ENCODE data around the gene FUT4. TPM values are rescaled to one million over a fixed set of nuclear protein-coding genes. Genes with fewer than 3 reads are reported as not detected.
"Not testable (repeated sequence)": the region's sequence is repeated elsewhere in the genome, so short reads cannot be mapped to it uniquely, and the experiment has no call there.

Gene FUT4
- total and polyA plus RNA-seq, 10 of the 15 experiments (the other 5 are each of a cell fraction or from before 2014, with no cell fraction given) = 0.68 to 9.1 (median 2.3) TPM

GRCh38 chr11:94572975-94573374 lies 29.3 kb downstream of the FUT4 start:
- H3K79me2 ChIP-seq (ENCODE audit: control insufficient read depth, insufficient read depth, low read length); RAD21 ChIA-PET (ENCODE audit: unreplicated experiment); intact Hi-C loops (cut with micrococcal nuclease; ENCODE audit: unreplicated experiment); in situ Hi-C loops (cut with MboI); H3K4me2 ChIP-seq (ENCODE audit: control insufficient read depth, insufficient read depth); H3K27me3 ChIP-seq (replicated peaks in 1 of 2; ENCODE audit: control insufficient read depth in 2 of 2, insufficient read depth in 2 of 2, low read length in 1 of 2); FAIRE-seq; H3K4me1 ChIP-seq (ENCODE audit: control insufficient read depth, insufficient read depth, low read length); H2AFZ ChIP-seq (ENCODE audit: control insufficient read depth, low read depth, low read length); H3K36me3 ChIP-seq (ENCODE audit: control insufficient read depth in 2 of 2, insufficient read depth in 2 of 2, low read length in 1 of 2); H3K27ac ChIP-seq (ENCODE audit: control insufficient read depth, insufficient read depth); ATAC-seq; H3K9me3 ChIP-seq (replicated peaks; ENCODE audit: control insufficient read depth, insufficient read depth, low read length); DNase-seq (ENCODE audit: low read depth, low spot score); BruUV-seq (replicated peaks); H3K4me3 ChIP-seq; H4K20me1 ChIP-seq (ENCODE audit: control insufficient read depth, insufficient read depth); H3K9ac ChIP-seq (ENCODE audit: control insufficient read depth, insufficient read depth, low read length): not testable (repeated sequence)
- WGBS (ENCODE audit: insufficient coverage, insufficient replicate concordance, low lambda C conversion rate, missing lambda C conversion rate) = 0% methylated on average over 2 of the region's 2 CpGs
- POLR2A ChIA-PET = interaction anchor here (1.5 kb wide), 1 partner anchor 8 kb away, joined by 5 read pairs; no protein-coding TSS in a partner anchor
- CTCF ChIA-PET = interaction anchor here (0.7 to 3.1 kb wide), 2 partner anchors 8 to 25 kb away, joined by 3 to 18 read pairs; no protein-coding TSS in a partner anchor
- SMC1A ChIA-PET (ENCODE audit: uncharacterized antibody, unreplicated experiment) = interaction anchor here (1.0 to 1.8 kb wide), 5 partner anchors 8 to 31 kb away, joined by 3 to 11 read pairs (median 4); no protein-coding TSS in a partner anchor

DNA sequence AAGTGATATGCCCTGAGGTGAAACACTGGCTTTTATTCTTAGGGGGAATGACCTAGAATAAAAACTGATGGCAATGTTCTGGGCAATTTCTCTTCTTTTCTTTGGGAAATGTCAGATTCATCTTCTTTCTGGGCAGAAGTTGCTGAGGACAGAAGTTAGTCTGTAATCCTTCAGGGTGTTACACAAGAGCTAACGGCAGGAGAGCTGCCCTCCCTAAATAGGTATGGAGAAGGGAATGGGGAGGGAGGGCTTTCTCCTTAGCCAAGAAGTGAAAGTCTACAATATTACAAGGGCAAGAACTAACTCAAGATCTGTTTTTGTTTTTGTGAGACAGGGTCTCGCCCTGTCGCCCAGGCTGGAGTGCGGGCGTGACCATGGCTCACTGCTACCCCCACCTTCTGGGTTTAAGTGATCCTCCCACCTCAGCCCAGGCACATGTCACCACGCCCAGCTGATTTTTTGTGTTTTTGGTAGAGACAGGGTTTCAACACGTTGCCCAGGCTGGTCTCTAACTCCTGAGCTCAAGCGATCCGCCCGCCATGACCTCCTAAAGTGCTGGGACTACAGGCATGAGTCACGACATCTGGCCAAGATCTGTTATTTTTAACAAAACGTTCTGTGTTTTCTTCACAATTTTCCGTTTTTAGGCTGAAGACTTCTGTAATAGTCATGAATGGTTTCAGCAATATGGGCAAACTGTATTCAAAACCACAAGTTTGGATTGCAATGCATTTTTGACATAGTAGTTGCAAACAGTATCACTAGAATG lies 30.7 kb downstream of the FUT4 start:
- 61% methylated on average over 13 of the region's 13 CpGs for WGBS (ENCODE audit: insufficient coverage, insufficient replicate concordance, low lambda C conversion rate, missing lambda C conversion rate)
- CTCF ChIA-PET = interaction anchor here (1.5 to 3.1 kb wide), 4 partner anchors 9 to 27 kb away, joined by 4 to 18 read pairs (median 8); no protein-coding TSS in a partner anchor
- Histone ChIP-seq H3K27ac (ENCODE audit: control insufficient read depth, insufficient read depth) (no peak overlapping the region), H3K27me3 (replicated peaks in 1 of 2; ENCODE audit: control insufficient read depth in 2 of 2, insufficient read depth in 2 of 2, low read length in 1 of 2) (no peaks in the 10 kb centered on the region), H3K4me1 (ENCODE audit: control insufficient read depth, insufficient read depth, low read length) (no peaks in the 10 kb centered on the region), H3K9me3 (replicated peaks; ENCODE audit: control insufficient read depth, insufficient read depth, low read length) (no peaks in the 10 kb centered on the region), H3K36me3 (ENCODE audit: control insufficient read depth in 2 of 2, insufficient read depth in 2 of 2, low read length in 1 of 2) (no peaks in the 10 kb centered on the region), H3K79me2 (ENCODE audit: control insufficient read depth, insufficient read depth, low read length) (no peaks in the 10 kb centered on the region), H3K4me3 (no peak overlapping the region), H4K20me1 (ENCODE audit: control insufficient read depth, insufficient read depth) (no peaks in the 10 kb centered on the region), H3K4me2 (ENCODE audit: control insufficient read depth, insufficient read depth) (no peak overlapping the region), H2AFZ (ENCODE audit: control insufficient read depth, low read depth, low read length) (no peak overlapping the region), H3K9ac (ENCODE audit: control insufficient read depth, insufficient read depth, low read length) (no peak overlapping the region)
- in situ Hi-C loops (cut with MboI) (no loop called here), intact Hi-C loops (cut with micrococcal nuclease; ENCODE audit: unreplicated experiment) (no loop called here)
- ATAC-seq (no peak), FAIRE-seq (no peak), DNase-seq (ENCODE audit: low read depth, low spot score) (no peak)
- RAD21 ChIA-PET (ENCODE audit: unreplicated experiment) = interaction anchor here (1.1 kb wide), 1 partner anchor 22 kb away, joined by 4 read pairs; no protein-coding TSS in a partner anchor
- TF ChIP-seq YY1 (IDR thresholded peaks at IDR 0.05; ENCODE audit: low read depth, low read length) = no peak
- SMC1A ChIA-PET (ENCODE audit: uncharacterized antibody, unreplicated experiment) = interaction anchor here (1.0 to 1.8 kb wide), 4 partner anchors 9 to 29 kb away, joined by 3 to 11 read pairs (median 4); no protein-coding TSS in a partner anchor
- POLR2A ChIA-PET = interaction anchor here (1.5 to 1.9 kb wide), 2 partner anchors 9 to 41 kb away, joined by 4 to 5 read pairs; no protein-coding TSS in a partner anchor
- no TSS peak for BruUV-seq (replicated peaks)
